ENCODE data around the gene DNAJB13.

The DNAJB13 gene

DNA sequence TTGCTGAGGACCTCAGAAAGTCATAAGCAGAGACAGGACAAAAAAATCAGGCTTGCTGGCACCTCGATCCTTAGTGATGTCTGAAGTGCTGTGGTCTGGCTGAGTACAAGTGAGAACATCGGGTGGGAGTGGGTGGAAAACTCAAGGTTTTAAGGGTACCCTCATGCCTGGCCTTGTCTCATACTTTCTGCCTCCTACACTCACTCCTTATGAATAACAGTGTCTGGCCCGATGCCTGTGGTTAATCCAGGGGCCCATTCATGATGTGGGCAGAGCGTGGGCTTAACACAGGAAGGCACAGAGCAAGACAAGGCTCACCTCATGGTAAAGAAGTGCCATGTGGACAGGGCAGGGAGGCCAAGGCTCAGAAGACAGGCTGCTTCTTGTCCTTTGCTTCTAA lies 69.0 kb downstream of the DNAJB13 start:
- Mint-ChIP-seq H3K27me3 (no peaks in the 10 kb centered on the region), H3K36me3 (ENCODE audit: low read depth) (peaks cover 21% of the 10 kb centered on the region), H3K4me3 (no peak overlapping the region), H3K27ac (no peak overlapping the region), H3K4me1 (ENCODE audit: low read depth) (peaks cover 38% of the 10 kb centered on the region), H3K9me3 (no peaks in the 10 kb centered on the region)
